ENCODE measurements around the gene MBTPS1.

- TF ChIP-seq TCF4 (CRISPR knock-in tag; IDR thresholded peaks at IDR 0.05; ENCODE audit: borderline replicate concordance) = no peak
- no peak for TF ChIP-seq ZFP30 (CRISPR knock-in tag; IDR thresholded peaks at IDR 0.05)
- TF ChIP-seq PATZ1 (CRISPR knock-in tag; IDR thresholded peaks at IDR 0.05; ENCODE audit: borderline replicate concordance) = no peak
- TF ChIP-seq ARNTL (CRISPR knock-in tag; IDR thresholded peaks at IDR 0.05; ENCODE audit: borderline replicate concordance, low read depth) = no peak
- TF ChIP-seq SNAI2 (CRISPR knock-in tag; IDR thresholded peaks at IDR 0.05) = no peak
- no peak for TF ChIP-seq ZNF8 (CRISPR knock-in tag; IDR thresholded peaks at IDR 0.05)
- TF ChIP-seq TSHZ2 (CRISPR knock-in tag; IDR thresholded peaks at IDR 0.05) = no peak
- TF ChIP-seq ESRRG (CRISPR knock-in tag; IDR thresholded peaks at IDR 0.05) = no peak
- TF ChIP-seq RARB (CRISPR knock-in tag; IDR thresholded peaks at IDR 0.05) = no peak
- no peak for TF ChIP-seq ZC3H10 (CRISPR knock-in tag; IDR thresholded peaks at IDR 0.05)
- no peak for TF ChIP-seq CSRNP3 (CRISPR knock-in tag; IDR thresholded peaks at IDR 0.05)
- TF ChIP-seq ZNF70 (CRISPR knock-in tag; IDR thresholded peaks at IDR 0.05) = no peak
- no peak for TF ChIP-seq CREB5 (CRISPR knock-in tag; IDR thresholded peaks at IDR 0.05; ENCODE audit: low read depth)
Measured at GRCh38 chr16:84047206-84047605, 69.5 kb downstream of the MBTPS1 start.
